Stimulated activated CD4-positive, alpha-beta T cell treated with anti-CD3 and anti-CD28 coated beads, Interleukin-4, amount 100 ng/mL, for 4 hours (primary cell): Measurements from ENCODE around the gene RTP2.

ENCODE experiments used
- DNase-seq, 2 experiments: peaks; one replicate each; pipeline ENCODE4 v3.0.0-alpha.2; 2020

RTP2 gene

GRCh38 chr3:187702507-187703033 is at the start of gene RTP2:
RTP2 (minus strand) TSS chr3:187702557; CDS start chr3:187702128, 429 bp downstream.
- DNase-seq, result no peak

GRCh38 chr3:187750513-187751123 is 48.3 kb upstream of the RTP2 start:
- no peak for DNase-seq

- DNase-seq, result no peak
Observed at GRCh38 chr3:187750006-187750512, 47.7 kb upstream of the RTP2 start.

GRCh38 chr3:187748050-187748481 is 45.7 kb upstream of the RTP2 start:
- peak; percentile 86 to 87 for DNase-seq

DNA sequence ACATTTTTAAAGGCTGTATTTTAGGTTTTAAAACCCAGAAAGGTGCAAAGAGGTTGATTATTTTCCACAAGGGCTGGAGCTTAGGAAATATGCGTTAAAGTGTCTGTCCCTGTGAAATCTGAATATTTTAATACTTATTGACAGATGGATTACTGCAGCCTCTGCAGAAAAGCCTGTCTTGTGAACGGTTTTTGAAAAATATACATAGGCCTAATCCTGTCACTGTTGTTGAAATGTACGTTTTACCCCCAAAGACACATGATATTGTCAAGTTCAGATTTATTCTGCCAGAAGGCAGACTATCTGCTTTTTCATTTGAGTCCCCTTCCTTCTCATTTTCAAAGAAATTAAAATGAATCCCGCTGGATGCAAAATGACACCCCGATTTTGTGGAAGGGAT is 45.1 kb upstream of the RTP2 start:
- DNase-seq, result no peak

DNA sequence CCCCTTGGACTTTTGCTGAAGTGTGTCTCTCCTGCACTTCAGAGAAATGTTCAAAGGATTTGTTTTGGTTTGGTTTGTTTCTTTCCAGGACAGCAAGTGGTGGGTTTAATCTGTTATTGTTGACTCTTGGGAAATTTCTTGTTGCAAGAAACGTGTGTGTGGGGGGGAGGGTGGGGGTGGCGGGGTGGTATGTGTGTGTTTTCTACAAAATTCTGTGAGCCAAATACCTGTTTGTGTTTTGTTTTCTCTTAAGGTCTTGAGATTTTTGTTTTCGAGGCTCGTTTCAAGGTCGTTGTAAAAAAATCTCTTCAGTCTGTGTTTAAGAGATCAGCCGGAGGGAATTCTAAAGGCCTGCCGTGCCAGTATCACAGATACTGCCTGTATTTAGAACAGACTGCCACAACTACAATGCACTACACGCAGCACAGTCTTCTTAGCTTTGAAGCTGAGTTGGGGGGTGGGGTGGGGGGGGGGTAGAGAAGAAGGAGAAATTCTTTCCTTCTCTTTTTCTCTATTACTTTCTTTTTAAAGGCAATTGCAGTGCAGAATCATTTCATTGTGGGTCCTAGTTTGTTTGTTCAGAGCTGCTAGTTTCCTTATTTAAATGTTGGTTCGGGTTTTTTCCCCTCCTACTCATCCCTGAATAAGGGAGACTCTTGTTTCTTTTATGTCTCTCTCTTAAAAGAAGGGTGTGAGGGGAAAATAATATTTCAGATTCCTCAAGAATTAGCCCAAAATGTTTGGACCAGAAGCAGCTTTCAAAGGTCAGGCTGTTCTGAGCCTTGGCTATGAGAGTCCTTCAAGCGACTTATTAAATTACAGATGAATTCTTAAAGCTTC is 44.3 kb upstream of the RTP2 start:
- DNase-seq, result peak in 1 of 2 experiments; percentile 9

GRCh38 chr3:187746059-187746441 is 43.7 kb upstream of the RTP2 start:
- no peak for DNase-seq

DNA sequence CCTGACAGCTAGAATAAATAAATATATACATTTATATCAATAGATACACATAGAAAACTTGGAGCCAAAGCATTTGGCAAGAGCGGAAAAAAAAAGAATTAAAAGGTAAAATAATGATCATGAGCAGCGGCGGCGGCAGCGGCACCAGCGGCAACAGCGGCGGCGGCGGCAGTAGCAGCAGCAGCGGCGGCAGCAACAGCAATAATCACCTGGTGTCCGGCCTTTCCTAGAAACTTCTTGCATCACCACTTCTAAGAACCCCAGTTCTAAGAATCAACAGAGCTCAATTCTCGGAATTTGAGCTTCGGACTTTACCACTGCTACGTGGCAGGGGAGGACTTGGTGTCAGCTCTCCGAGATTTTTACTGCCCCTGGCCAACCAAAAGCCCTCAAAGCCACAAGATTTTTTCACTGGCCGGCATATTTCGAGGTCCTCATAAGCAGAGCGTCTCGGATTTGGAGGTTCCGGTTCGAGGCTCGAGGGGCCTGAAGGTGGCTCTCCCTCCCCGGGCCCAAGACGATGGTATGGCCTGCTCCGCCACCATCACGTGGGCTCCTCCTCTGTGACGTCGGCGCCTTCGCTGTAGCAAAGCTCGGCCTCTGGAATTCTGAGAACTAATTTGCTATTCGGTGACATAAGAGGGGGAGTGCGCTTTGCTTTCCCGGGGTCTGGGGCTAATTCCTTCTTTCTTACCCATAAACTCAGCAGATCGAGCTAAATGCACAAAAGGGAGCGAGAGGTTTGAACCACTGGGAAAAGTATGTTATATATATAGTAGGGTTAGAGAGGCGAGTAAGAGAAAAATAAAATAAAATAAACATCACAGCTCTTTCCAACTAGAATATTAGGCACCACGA is 43.1 kb upstream of the RTP2 start, which contains the start of gene BCL6:
BCL6 (minus strand) TSS at position 268 of the 858 bp plus-strand sequence. CDS start 11,775 bp downstream, outside the sequence.
- DNase-seq, result peak; percentile 77 to 86

DNA sequence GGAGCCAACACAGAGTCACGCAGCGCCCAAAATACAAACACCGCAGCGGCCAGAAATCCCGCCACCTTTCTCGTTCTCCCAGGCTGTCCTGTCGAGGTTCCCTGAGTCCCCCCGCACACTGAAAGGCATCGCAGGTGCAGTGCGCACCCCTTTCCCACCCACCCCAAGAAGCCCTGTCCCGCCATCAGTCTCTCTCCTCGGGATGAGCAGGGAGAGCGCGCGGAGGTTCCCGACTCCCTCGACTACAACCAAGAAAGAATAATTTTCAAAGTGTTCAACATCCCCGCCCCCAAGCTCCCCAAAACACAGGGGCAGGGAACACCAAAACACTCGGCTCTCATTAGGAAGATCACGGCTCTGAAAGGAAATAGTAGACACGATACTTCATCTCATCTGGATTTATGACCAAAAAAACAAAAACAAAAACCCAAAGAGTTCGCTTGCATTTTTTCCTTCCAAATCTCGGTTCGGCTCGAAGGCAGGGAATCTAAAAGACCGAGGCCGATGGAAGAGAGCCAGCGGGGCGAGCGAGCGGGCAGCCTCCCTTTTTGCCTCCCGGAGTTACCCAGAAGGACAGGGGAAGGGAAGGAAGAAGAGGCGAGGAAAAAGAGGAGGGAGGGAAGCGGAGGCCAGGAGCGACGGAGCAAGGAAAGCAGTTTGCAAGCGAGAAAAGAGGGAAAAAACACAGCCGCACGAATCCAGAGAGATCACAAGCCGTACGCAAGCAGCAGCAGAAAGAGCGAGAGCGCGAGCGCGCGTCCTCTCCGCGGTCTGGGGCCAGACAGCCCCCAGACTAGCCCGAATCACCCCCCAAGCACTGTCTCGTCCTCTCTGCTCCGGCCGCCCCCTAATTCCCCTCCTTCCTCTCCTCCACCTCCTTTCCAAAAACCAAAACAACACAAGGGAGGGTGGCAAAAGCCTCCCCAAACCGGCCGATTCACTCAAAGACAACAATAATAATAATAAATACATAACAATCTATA is 42.1 kb upstream of the RTP2 start:
- DNase-seq, result peak; percentile 35 to 36

DNA sequence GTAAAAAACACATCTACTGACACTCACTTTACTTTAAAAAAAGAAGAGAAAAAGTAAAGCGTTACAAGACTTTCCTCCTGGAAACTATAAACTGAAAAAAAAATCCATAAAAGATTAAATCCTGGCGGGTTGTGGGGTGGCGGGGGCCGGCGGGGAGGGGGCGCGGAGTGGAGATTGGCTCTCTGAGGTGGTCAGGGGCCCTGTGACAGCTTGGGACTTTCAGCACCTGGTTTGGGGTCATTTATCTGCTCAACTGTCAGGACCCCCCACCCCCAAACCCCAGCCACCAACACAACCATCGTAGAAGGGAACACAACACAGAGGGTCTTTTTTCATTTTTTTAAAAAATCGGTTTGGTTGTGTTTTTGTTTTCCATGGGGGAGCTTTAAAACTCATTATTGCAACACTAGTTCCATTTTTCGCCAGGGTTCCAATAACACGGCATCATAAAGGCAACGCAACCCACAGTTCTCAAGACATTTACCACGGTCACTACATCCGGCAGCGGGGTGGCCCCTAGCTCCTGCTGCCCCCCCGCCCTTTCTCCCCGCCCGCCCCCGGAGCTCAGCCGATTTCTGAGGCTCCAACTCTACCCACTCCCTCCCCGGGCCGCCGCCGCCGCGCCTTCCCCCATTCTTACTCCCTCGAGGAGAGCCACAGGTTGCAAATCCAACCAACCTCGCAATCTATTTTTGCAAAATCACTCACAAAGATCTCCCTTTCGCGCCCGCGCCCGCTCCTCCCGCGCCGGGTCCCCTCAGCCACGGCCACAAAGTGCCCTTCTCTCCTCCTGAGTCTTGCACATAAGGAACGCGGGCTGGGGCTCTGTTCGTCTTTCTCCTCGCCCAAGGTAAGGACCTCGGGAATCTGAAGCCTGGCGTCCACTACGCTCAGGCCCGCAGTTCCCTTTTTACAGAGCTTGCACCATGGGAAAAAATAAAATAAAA is 41.1 kb upstream of the RTP2 start:
- DNase-seq, result peak; percentile 51 to 58

DNA sequence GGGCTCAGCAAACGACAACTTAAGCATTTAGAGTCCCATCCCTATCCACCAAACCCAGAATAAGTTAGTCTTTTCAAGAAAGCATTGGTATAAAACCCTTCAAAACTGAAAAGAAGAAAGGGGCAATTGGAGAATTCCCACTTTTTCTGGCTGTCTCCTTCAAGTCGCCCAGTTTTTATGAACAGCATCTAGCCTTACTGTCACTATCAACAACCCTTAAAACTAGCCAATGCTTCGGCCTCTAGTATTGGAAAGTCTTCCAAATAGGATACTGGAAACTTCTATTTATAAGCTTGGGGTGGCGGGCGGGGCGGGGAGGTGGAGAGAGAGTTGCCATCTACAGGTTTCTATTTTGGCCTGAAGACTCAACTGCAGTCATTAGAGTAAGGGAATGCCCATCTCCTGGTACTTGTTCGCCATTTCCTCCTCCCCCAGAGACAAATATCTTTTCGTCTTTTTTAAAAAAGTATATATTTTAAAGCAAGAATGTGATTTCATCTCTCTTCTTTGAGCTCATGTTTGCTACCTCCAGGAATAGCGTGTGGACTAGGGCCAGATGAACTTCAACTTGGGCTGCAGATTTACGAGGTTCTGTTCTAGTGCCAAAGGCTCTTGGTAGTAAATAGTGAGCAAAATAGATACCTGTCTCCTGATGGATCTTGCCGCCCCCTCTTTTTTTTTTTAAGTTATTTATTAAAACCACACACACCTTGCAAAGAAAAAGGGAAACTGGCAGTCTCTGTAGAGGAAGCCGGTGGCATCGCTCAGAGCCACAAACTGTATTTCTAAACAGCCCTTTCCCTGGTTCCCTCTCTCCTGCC is 40.2 kb upstream of the RTP2 start:
- DNase-seq, result no peak

GRCh38 chr3:187741403-187742350 is 39.3 kb upstream of the RTP2 start:
- DNase-seq, result peak; percentile 69 to 74

- DNase-seq, result peak; percentile 66 to 71
Observed at GRCh38 chr3:187740421-187741399, 38.4 kb upstream of the RTP2 start.

DNA sequence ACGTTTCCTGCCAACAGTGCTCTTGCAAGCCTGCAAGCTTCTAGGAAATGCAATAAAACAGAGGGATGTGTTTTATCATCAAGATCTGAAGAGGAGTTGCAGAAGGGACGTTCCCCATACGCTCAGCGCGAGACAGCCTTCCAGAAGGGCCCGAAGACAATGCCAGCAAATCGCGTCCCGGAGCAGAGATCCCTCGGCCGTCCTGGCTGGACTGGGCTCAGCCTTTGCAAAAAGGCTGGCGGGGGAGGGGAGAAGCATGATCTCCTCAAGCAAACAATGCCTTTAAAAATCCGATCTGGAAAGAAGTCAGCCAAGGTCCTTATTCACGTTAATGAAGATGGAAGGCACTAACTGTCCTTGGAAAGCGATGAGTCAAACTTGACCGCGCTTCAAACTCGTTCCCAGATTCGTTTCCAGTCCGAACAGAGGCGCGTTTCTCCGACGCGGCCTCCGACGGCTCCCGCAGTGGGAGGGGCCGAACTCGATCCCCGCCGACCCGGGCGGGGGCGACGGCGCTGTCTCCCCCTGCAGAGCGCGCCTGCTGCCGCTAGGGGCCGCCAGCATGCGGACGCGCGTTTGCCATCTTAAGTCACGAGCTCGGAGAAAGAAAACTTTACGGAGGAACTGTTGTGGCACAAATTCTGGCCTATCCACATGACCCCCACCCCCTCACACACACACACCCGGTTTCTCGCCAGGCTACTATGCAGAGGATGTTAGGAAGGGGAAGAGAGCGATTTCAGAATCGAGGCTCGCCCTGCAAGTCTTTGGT is 37.4 kb upstream of the RTP2 start:
- peak; percentile 71 to 74 for DNase-seq

DNA sequence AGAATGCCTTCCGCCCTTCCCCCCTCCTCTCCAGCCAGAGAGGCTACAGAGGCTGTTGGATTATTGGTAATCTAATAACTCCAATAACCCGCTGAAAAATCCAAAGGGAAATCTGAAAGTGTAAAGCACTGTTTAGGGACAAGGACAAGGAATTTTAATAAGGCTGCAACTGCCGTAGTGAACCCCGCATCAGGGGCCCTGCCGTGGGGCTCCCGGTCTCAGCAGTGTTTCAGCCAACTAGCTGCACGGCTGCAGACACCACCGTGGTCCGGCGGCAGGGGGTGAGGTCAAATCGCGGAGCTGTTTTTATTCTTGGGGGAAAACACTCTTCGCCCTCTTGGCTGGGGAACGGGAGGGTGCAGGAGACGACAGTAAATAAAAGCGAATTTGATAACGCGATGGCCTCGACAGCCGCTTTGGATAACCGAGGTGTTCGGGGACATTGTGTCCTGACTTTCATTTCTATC is 36.8 kb upstream of the RTP2 start:
- peak in 1 of 2 experiments; percentile 27 for DNase-seq
